ENCODE data around the gene PRKG1.

Gene PRKG1

GRCh38 chr10:51507476-51507875 lies 433.2 kb downstream of the PRKG1 start:
- no peak overlapping the region for H2AFZ ChIP-seq (ENCODE audit: low read depth, low read length)
- H3K27me3 ChIP-seq (ENCODE audit: insufficient read depth, low read length), result no peaks in the 10 kb centered on the region
- no peak overlapping the region for H3K4me3 ChIP-seq (ENCODE audit: low read length)
- no peaks in the 10 kb centered on the region for H3K36me3 ChIP-seq (ENCODE audit: insufficient read depth, low read length)
- no peaks in the 10 kb centered on the region for H3K4me1 ChIP-seq (ENCODE audit: insufficient read depth, low read length)
- H3K9me3 ChIP-seq (ENCODE audit: low read length), result no peaks in the 10 kb centered on the region

GRCh38 chr10:51508156-51508555 lies 433.9 kb downstream of the PRKG1 start:
- Histone ChIP-seq H3K27me3 (ENCODE audit: insufficient read depth, low read length) (no peaks in the 10 kb centered on the region), H2AFZ (ENCODE audit: low read depth, low read length) (no peak overlapping the region), H3K4me3 (ENCODE audit: low read length) (no peak overlapping the region), H3K9me3 (ENCODE audit: low read length) (no peaks in the 10 kb centered on the region), H3K36me3 (ENCODE audit: insufficient read depth, low read length) (no peaks in the 10 kb centered on the region), H3K4me1 (ENCODE audit: insufficient read depth, low read length) (no peaks in the 10 kb centered on the region)

- no peak overlapping the region for H3K4me3 ChIP-seq (ENCODE audit: low read length)
- H3K9me3 ChIP-seq (ENCODE audit: low read length), result no peaks in the 10 kb centered on the region
- no peaks in the 10 kb centered on the region for H3K27me3 ChIP-seq (ENCODE audit: insufficient read depth, low read length)
- no peaks in the 10 kb centered on the region for H3K36me3 ChIP-seq (ENCODE audit: insufficient read depth, low read length)
- no peaks in the 10 kb centered on the region for H3K4me1 ChIP-seq (ENCODE audit: insufficient read depth, low read length)
- H2AFZ ChIP-seq (ENCODE audit: low read depth, low read length), result no peak overlapping the region
Measured at GRCh38 chr10:51510231-51510630, 435.9 kb downstream of the PRKG1 start.

- no peaks in the 10 kb centered on the region for H3K4me1 ChIP-seq (ENCODE audit: insufficient read depth, low read length)
- no peak overlapping the region for H3K4me3 ChIP-seq (ENCODE audit: low read length)
- H2AFZ ChIP-seq (ENCODE audit: low read depth, low read length), result no peak overlapping the region
- H3K27me3 ChIP-seq (ENCODE audit: insufficient read depth, low read length), result no peaks in the 10 kb centered on the region
- no peaks in the 10 kb centered on the region for H3K9me3 ChIP-seq (ENCODE audit: low read length)
- no peaks in the 10 kb centered on the region for H3K36me3 ChIP-seq (ENCODE audit: insufficient read depth, low read length)
Measured at GRCh38 chr10:51521605-51522004, 447.3 kb downstream of the PRKG1 start.

GRCh38 chr10:51522858-51523257 lies 448.6 kb downstream of the PRKG1 start:
- Histone ChIP-seq H3K9me3 (ENCODE audit: low read length) (no peaks in the 10 kb centered on the region), H3K4me3 (ENCODE audit: low read length) (no peak overlapping the region), H3K27me3 (ENCODE audit: insufficient read depth, low read length) (no peaks in the 10 kb centered on the region), H3K36me3 (ENCODE audit: insufficient read depth, low read length) (no peaks in the 10 kb centered on the region), H3K4me1 (ENCODE audit: insufficient read depth, low read length) (no peaks in the 10 kb centered on the region), H2AFZ (ENCODE audit: low read depth, low read length) (no peak overlapping the region)

- Histone ChIP-seq H3K36me3 (ENCODE audit: insufficient read depth, low read length) (no peaks in the 10 kb centered on the region), H3K4me3 (ENCODE audit: low read length) (no peak overlapping the region), H2AFZ (ENCODE audit: low read depth, low read length) (no peak overlapping the region)
Measured at GRCh38 chr10:51523440-51523839, 449.2 kb downstream of the PRKG1 start.

GRCh38 chr10:51524041-51524440 lies 449.8 kb downstream of the PRKG1 start:
- no peaks in the 10 kb centered on the region for H3K9me3 ChIP-seq (ENCODE audit: low read length)
- no peaks in the 10 kb centered on the region for H3K27me3 ChIP-seq (ENCODE audit: insufficient read depth, low read length)
- no peak overlapping the region for H3K4me3 ChIP-seq (ENCODE audit: low read length)
- no peaks in the 10 kb centered on the region for H3K36me3 ChIP-seq (ENCODE audit: insufficient read depth, low read length)
- H2AFZ ChIP-seq (ENCODE audit: low read depth, low read length), result no peak overlapping the region
- H3K4me1 ChIP-seq (ENCODE audit: insufficient read depth, low read length), result no peaks in the 10 kb centered on the region

More at GRCh38 chr10:51523440-51523839, 449.2 kb downstream of the PRKG1 start:
- no peaks in the 10 kb centered on the region for H3K27me3 ChIP-seq (ENCODE audit: insufficient read depth, low read length)
- H3K9me3 ChIP-seq (ENCODE audit: low read length), result no peaks in the 10 kb centered on the region
- H3K4me1 ChIP-seq (ENCODE audit: insufficient read depth, low read length), result no peaks in the 10 kb centered on the region

GRCh38 chr10:51527522-51528219 lies 453.4 kb downstream of the PRKG1 start:
- no peaks in the 10 kb centered on the region for H3K36me3 ChIP-seq (ENCODE audit: insufficient read depth, low read length)
- no peaks in the 10 kb centered on the region for H3K27me3 ChIP-seq (ENCODE audit: insufficient read depth, low read length)
- H3K4me1 ChIP-seq (ENCODE audit: insufficient read depth, low read length), result no peaks in the 10 kb centered on the region
- no peak overlapping the region for H2AFZ ChIP-seq (ENCODE audit: low read depth, low read length)
- no peak overlapping the region for H3K4me3 ChIP-seq (ENCODE audit: low read length)
- no peaks in the 10 kb centered on the region for H3K9me3 ChIP-seq (ENCODE audit: low read length)

GRCh38 chr10:51528527-51528926 lies 454.2 kb downstream of the PRKG1 start:
- H2AFZ ChIP-seq (ENCODE audit: low read depth, low read length), result no peak overlapping the region
- H3K4me3 ChIP-seq (ENCODE audit: low read length), result no peak overlapping the region
- no peaks in the 10 kb centered on the region for H3K9me3 ChIP-seq (ENCODE audit: low read length)
- no peaks in the 10 kb centered on the region for H3K27me3 ChIP-seq (ENCODE audit: insufficient read depth, low read length)
- H3K4me1 ChIP-seq (ENCODE audit: insufficient read depth, low read length), result no peaks in the 10 kb centered on the region
- no peaks in the 10 kb centered on the region for H3K36me3 ChIP-seq (ENCODE audit: insufficient read depth, low read length)

GRCh38 chr10:51530541-51530940 lies 456.3 kb downstream of the PRKG1 start:
- Histone ChIP-seq H3K4me1 (ENCODE audit: insufficient read depth, low read length) (no peaks in the 10 kb centered on the region), H3K27me3 (ENCODE audit: insufficient read depth, low read length) (no peaks in the 10 kb centered on the region), H3K4me3 (ENCODE audit: low read length) (no peak overlapping the region), H3K36me3 (ENCODE audit: insufficient read depth, low read length) (no peaks in the 10 kb centered on the region), H2AFZ (ENCODE audit: low read depth, low read length) (no peak overlapping the region), H3K9me3 (ENCODE audit: low read length) (no peaks in the 10 kb centered on the region)

- H3K36me3 ChIP-seq (ENCODE audit: insufficient read depth, low read length), result no peaks in the 10 kb centered on the region
- no peaks in the 10 kb centered on the region for H3K27me3 ChIP-seq (ENCODE audit: insufficient read depth, low read length)
Measured at GRCh38 chr10:51532044-51532443, 457.8 kb downstream of the PRKG1 start.

GRCh38 chr10:51542853-51543252 lies 468.6 kb downstream of the PRKG1 start:
- Histone ChIP-seq H3K27me3 (ENCODE audit: insufficient read depth, low read length) (no peaks in the 10 kb centered on the region), H3K4me1 (ENCODE audit: insufficient read depth, low read length) (no peaks in the 10 kb centered on the region), H3K4me3 (ENCODE audit: low read length) (no peak overlapping the region), H3K9me3 (ENCODE audit: low read length) (no peaks in the 10 kb centered on the region), H2AFZ (ENCODE audit: low read depth, low read length) (no peak overlapping the region), H3K36me3 (ENCODE audit: insufficient read depth, low read length) (no peaks in the 10 kb centered on the region)

More at GRCh38 chr10:51532044-51532443, 457.8 kb downstream of the PRKG1 start:
- no peaks in the 10 kb centered on the region for H3K4me1 ChIP-seq (ENCODE audit: insufficient read depth, low read length)
- no peaks in the 10 kb centered on the region for H3K9me3 ChIP-seq (ENCODE audit: low read length)
- H2AFZ ChIP-seq (ENCODE audit: low read depth, low read length), result no peak overlapping the region
- no peak overlapping the region for H3K4me3 ChIP-seq (ENCODE audit: low read length)

GRCh38 chr10:51544933-51545332 lies 470.6 kb downstream of the PRKG1 start:
- Histone ChIP-seq H3K4me1 (ENCODE audit: insufficient read depth, low read length) (no peaks in the 10 kb centered on the region), H3K27me3 (ENCODE audit: insufficient read depth, low read length) (no peaks in the 10 kb centered on the region), H3K36me3 (ENCODE audit: insufficient read depth, low read length) (no peaks in the 10 kb centered on the region), H2AFZ (ENCODE audit: low read depth, low read length) (no peak overlapping the region), H3K4me3 (ENCODE audit: low read length) (no peak overlapping the region), H3K9me3 (ENCODE audit: low read length) (no peaks in the 10 kb centered on the region)

- H3K4me3 ChIP-seq (ENCODE audit: low read length), result no peak overlapping the region
- no peaks in the 10 kb centered on the region for H3K36me3 ChIP-seq (ENCODE audit: insufficient read depth, low read length)
- no peaks in the 10 kb centered on the region for H3K4me1 ChIP-seq (ENCODE audit: insufficient read depth, low read length)
- no peaks in the 10 kb centered on the region for H3K9me3 ChIP-seq (ENCODE audit: low read length)
- no peak overlapping the region for H2AFZ ChIP-seq (ENCODE audit: low read depth, low read length)
- no peaks in the 10 kb centered on the region for H3K27me3 ChIP-seq (ENCODE audit: insufficient read depth, low read length)
Measured at GRCh38 chr10:51547941-51548340, 473.7 kb downstream of the PRKG1 start.
